HEK293T (cell line): ENCODE measurements around the gene FBP2.

Experiments used
- CTCF ChIA-PET: fragments of 350-600 bp; formaldehyde crosslinking; extraction: SDS; loops from one replicate; lab custom pipeline; 2021; ENCODE audit warnings: antibody characterized with exemption, inconsistent platforms; lab: Yijun Ruan, JAX
- POLR2A ChIA-PET: fragments of 350-600 bp; formaldehyde crosslinking; extraction: SDS; loops from one replicate; lab custom pipeline; 2020; ENCODE audit warnings: antibody characterized with exemption, inconsistent platforms; lab: Yijun Ruan, JAX
- DNase-seq: peaks from one replicate; pipeline ENCODE4 v3.0.0; 2012; ENCODE audit warnings: mixed read lengths; ENCODE audit errors: extremely low spot score
- ARNT ChIP-seq: fragments of 450-650 bp; IDR thresholded peaks from 2 replicates; pipeline ENCODE4 v1.6.1; 2017; ENCODE audit warnings: mild to moderate bottlenecking
- BHLHE40 ChIP-seq: fragments of 450-650 bp; IDR thresholded peaks from 2 replicates; pipeline ENCODE4 v1.6.1; 2016; ENCODE audit warnings: mild to moderate bottlenecking, moderate library complexity, borderline replicate concordance
- CTBP1 ChIP-seq: fragments of 450-650 bp; IDR thresholded peaks from 2 replicates; pipeline ENCODE4 v1.6.1; 2016; ENCODE audit warnings: borderline replicate concordance
- ELF4 ChIP-seq: fragments of 450-650 bp; IDR thresholded peaks from 2 replicates; pipeline ENCODE4 v1.6.1; 2017; ENCODE audit warnings: antibody characterized with exemption
- FOXA1 ChIP-seq: fragments of 450-650 bp; IDR thresholded peaks from 2 replicates; pipeline ENCODE4 v1.6.1; 2016; ENCODE audit warnings: mild to moderate bottlenecking
- FOXK2 ChIP-seq: fragments of 450-650 bp; IDR thresholded peaks from 2 replicates; pipeline ENCODE4 v1.6.1; 2016; ENCODE audit warnings: mild to moderate bottlenecking
- FOXM1 ChIP-seq: fragments of 450-650 bp; IDR thresholded peaks from 2 replicates; pipeline ENCODE4 v1.6.1; 2017; ENCODE audit warnings: mild to moderate bottlenecking, borderline replicate concordance
- HDGF ChIP-seq: fragments of 450-650 bp; IDR thresholded peaks from 2 replicates; pipeline ENCODE4 v1.6.1; 2017; ENCODE audit warnings: antibody characterized with exemption, borderline replicate concordance
- L3MBTL2 ChIP-seq: fragments of 450-650 bp; conservative IDR thresholded peaks from 2 replicates; pipeline ENCODE4 v1.6.1; 2016; ENCODE audit warnings: mild to moderate bottlenecking
- LEF1 ChIP-seq: fragments of 450-650 bp; IDR thresholded peaks from 2 replicates; pipeline ENCODE4 v1.6.1; 2017; ENCODE audit warnings: mild to moderate bottlenecking, borderline replicate concordance
- NFRKB ChIP-seq: fragments of 450-650 bp; IDR thresholded peaks from 2 replicates; pipeline ENCODE4 v1.6.1; 2016; ENCODE audit warnings: mild to moderate bottlenecking, moderate library complexity
- SP1 ChIP-seq: fragments of 450-650 bp; IDR thresholded peaks from 2 replicates; pipeline ENCODE4 v1.6.1; 2017
- SUZ12 ChIP-seq: fragments of 450-650 bp; IDR thresholded peaks from 2 replicates; pipeline ENCODE4 v1.6.1; 2016; ENCODE audit warnings: mild to moderate bottlenecking
- TARDBP ChIP-seq: fragments of 450-650 bp; IDR thresholded peaks from 2 replicates; pipeline ENCODE4 v1.6.1; 2016
- ZNF384 ChIP-seq: fragments of 450-650 bp; IDR thresholded peaks from 2 replicates; pipeline ENCODE4 v1.6.1; 2016
- TF ChIP-seq, protein P1 (sequence below): fragments of 450-650 bp; IDR thresholded peaks from 2 replicates; pipeline ENCODE4 v1.6.1; 2016

The FBP2 gene

DNA sequence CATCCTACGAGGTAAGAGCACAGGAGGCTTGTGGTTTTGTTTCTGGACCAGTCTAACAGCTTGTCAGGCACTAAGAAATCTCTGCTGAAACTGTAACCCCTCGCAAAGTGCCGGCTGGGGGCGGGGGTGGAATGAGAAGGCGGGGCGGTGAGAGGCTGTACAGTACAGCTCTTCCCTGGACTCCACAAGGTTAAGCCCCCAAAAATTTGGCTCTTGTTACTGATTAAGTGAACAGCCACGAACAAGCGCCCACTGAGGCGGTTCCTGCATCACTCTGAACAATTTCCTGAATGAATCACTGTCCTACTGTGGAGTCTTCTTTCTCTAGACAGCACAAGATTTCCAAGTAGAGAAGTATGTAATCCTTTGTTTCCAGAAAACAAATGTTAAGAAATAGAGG lies 6.8 kb downstream of the FBP2 start:
- ChIA-PET CTCF (interaction anchor here (0.6 kb wide), 1 partner anchor 18 kb away, joined by 10 read pairs; no protein-coding TSS in a partner anchor), POLR2A (no interaction called here)
- TF ChIP-seq ARNT (no peak), HDGF (no peak), BHLHE40 (no peak), ZNF384 (no peak), FOXM1 (no peak), CTBP1 (no peak), ELF4 (no peak), NFRKB (no peak), TARDBP (no peak), L3MBTL2 (no peak), SP1 (no peak), FOXK2 (no peak), LEF1 (no peak), FOXA1 (no peak), SUZ12 (no peak)
- TF ChIP-seq, protein P1, sequence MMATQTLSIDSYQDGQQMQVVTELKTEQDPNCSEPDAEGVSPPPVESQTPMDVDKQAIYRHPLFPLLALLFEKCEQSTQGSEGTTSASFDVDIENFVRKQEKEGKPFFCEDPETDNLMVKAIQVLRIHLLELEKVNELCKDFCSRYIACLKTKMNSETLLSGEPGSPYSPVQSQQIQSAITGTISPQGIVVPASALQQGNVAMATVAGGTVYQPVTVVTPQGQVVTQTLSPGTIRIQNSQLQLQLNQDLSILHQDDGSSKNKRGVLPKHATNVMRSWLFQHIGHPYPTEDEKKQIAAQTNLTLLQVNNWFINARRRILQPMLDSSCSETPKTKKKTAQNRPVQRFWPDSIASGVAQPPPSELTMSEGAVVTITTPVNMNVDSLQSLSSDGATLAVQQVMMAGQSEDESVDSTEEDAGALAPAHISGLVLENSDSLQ = no peak
- no peak for DNase-seq

DNA sequence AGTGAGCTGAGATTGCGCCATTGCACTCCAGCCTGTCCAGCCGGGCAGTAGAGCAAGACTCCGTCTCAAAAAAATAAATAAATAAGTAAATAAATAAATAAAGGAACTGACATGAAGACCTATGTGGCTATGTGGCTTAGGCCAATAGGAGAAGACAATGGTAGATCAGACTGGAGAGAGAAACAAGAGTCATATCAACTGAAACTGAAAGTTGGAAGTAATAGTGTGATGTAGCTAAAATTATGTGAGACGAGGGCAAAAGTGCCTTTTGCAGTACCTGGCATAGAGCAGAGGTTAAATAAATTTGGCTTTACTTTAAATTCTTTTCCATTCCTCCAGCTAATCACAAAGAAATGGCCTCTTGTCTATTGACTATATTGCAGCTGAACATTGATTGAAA lies 7.3 kb downstream of the FBP2 start:
- DNase-seq = no peak
- TF ChIP-seq LEF1 = no peak
- TF ChIP-seq ZNF384 = no peak
- TF ChIP-seq ELF4 = no peak
- TF ChIP-seq FOXA1 = no peak
- CTCF ChIA-PET = interaction anchor here (0.6 kb wide), 1 partner anchor 18 kb away, joined by 10 read pairs; no protein-coding TSS in a partner anchor
- POLR2A ChIA-PET = no interaction called here

DNA sequence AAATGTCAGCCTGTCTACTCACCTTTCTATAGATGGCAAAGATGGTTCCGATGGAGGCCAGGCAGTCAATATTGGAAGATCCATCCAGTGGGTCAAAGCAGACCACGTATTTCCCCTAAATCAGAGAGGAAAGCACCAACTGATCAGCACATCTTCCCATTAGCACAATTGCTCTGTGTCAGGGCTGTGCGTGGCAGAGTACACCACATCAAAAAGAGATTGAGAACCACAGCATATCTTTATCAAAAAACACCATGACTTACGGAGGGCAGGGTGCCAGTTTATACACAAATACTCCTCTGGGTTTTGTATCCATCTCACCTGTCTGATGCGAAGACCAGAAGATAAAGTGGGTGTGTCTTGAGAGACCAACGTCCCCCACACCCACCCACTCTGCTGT lies 9.1 kb downstream of the FBP2 start:
- TF ChIP-seq SUZ12 = no peak
- no peak for TF ChIP-seq CTBP1
- no peak for TF ChIP-seq TARDBP
- TF ChIP-seq BHLHE40 = no peak
- no peak for TF ChIP-seq ARNT
- no peak for TF ChIP-seq FOXK2
- no peak for TF ChIP-seq ELF4
- no peak for TF ChIP-seq NFRKB
- TF ChIP-seq ZNF384 = no peak
- TF ChIP-seq FOXA1 = no peak
- TF ChIP-seq SP1 = no peak
- no peak for TF ChIP-seq L3MBTL2
- TF ChIP-seq FOXM1 = no peak
- TF ChIP-seq HDGF = no peak
- no peak for TF ChIP-seq LEF1
- TF ChIP-seq, protein P1 = no peak
- ChIA-PET POLR2A (no interaction called here), CTCF (no interaction called here)
- DNase-seq = no peak

DNA sequence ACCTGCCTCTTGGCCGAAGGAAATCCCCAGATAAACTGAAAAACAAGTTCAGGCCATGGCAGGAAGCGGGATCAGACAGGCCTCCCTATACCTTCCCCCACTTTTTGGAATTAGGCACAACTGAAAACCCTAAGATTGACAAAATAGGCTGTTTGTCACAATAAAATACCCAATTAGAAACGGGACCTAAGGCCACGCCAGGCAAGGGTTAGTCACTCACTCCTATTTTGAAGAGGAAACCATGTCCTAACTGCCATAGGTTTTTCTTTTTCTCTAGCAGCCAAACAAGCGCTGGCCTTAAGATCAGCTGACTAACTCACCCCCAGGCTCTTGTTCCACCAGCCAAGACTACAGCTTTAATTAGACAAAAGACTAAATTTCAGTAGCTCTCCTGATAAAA lies 11.9 kb downstream of the FBP2 start:
- no peak for TF ChIP-seq FOXA1
- no peak for TF ChIP-seq SP1
- TF ChIP-seq, protein P1 = no peak
- TF ChIP-seq FOXM1 = no peak
- TF ChIP-seq SUZ12 = no peak
- TF ChIP-seq HDGF = no peak
- no peak for TF ChIP-seq CTBP1
- TF ChIP-seq BHLHE40 = no peak
- TF ChIP-seq ELF4 = no peak
- no peak for TF ChIP-seq TARDBP
- no peak for TF ChIP-seq L3MBTL2
- TF ChIP-seq ARNT = no peak
- no peak for TF ChIP-seq LEF1
- TF ChIP-seq FOXK2 = no peak
- TF ChIP-seq ZNF384 = no peak
- TF ChIP-seq NFRKB = no peak
- ChIA-PET POLR2A (no interaction called here), CTCF (no interaction called here)
- DNase-seq = no peak

DNA sequence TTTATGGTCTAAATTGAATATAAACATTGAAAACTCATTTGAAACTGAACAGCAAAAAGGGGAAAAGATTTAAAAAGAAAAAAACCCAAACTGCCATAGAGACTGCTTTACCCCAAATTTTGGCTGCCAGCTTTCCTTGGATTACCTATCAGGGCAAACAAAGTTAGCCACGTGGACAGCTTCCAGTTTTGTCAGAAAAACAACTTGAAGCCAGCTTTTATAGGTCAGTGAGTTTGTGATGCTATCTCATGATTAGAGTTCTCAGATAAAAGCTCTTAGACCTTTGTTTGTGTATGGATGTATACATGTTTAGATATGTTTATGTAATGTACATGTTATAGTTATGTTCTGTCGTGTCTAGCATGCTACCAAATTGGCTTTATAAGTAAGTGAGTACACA lies 16.1 kb downstream of the FBP2 start:
- TF ChIP-seq SUZ12 (no peak), CTBP1 (no peak), LEF1 (no peak), FOXK2 (no peak), ELF4 (no peak), TARDBP (no peak), BHLHE40 (no peak), SP1 (no peak)
- TF ChIP-seq, protein P1 = no peak
- CTCF ChIA-PET = no interaction called here
- POLR2A ChIA-PET = no interaction called here
- DNase-seq = no peak

DNA sequence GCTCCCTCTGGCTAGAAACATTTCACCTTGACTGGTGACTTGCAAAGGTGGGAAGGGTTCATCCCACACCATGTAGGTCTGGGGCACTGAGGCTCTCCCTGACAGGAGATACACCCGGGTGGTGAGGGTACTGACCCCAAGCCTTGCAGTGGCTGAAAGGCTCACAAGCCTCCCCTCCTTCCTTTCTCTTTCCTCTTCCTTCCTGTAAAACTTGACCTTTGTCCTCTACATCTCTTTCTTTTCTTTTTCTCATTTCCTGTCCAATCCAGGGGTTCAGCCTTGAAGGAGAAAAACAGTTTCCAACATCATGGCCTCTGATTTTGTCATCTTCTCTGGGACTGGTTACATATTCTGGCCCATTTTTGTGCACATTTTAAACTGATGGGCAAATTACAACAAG lies 16.6 kb downstream of the FBP2 start:
- DNase-seq = no peak
- TF ChIP-seq FOXA1 (no peak), SUZ12 (no peak), BHLHE40 (no peak), CTBP1 (no peak), NFRKB (no peak), L3MBTL2 (no peak), FOXK2 (no peak), LEF1 (no peak), ARNT (no peak), FOXM1 (no peak)
- TF ChIP-seq, protein P1 = no peak
- ChIA-PET CTCF (interaction anchor here (0.6 kb wide), 1 partner anchor 25 kb away, joined by 4 read pairs; no protein-coding TSS in a partner anchor), POLR2A (no interaction called here)
